ENCODE measurements around the gene PDE8A. TPM values are rescaled to one million over a fixed set of nuclear protein-coding genes. Genes with fewer than 3 reads are reported as not detected.

PDE8A gene
- total and polyA plus RNA-seq, 5 donors, result 11.5 to 24.7 (median 19.4) TPM

DNA sequence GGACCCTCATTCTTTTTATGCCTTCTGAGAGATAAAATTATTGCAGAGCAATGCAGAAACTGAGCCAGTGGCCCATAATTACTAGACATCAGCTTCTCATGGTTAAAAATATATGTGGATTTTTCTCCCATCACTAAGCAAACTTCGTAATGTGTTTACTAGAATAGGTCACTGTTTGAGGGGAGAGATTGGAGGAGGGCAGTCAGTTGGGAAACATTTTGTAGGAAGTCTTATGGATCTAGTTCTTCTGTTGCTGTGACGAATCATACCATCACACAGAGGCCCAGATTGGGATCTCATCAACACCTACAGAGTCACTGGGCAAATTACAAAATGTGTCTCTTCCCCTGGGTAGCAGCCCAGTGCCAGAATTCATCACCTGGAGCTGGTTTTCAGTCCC is 81.4 kb downstream of the PDE8A start:
- H3K27me3 ChIP-seq (ENCODE audit: control insufficient read depth, insufficient read depth), result no peaks in the 10 kb centered on the region
- H3K4me1 ChIP-seq (ENCODE audit: control insufficient read depth, insufficient read depth, low read length), result peaks cover 7% of the 10 kb centered on the region
- WGBS, result 88% methylated on average over 2 of the region's 2 CpGs
- no peak overlapping the region for H3K27ac ChIP-seq (ENCODE audit: low read length)
- ATAC-seq (no peak), DNase-seq (no peak)
- no peak overlapping the region for H3K4me3 ChIP-seq (ENCODE audit: low read length)
- no peaks in the 10 kb centered on the region for H3K9me3 ChIP-seq (ENCODE audit: control insufficient read depth, low read length)
- intact Hi-C loops (cut with DNase I), result no loop called here

DNA sequence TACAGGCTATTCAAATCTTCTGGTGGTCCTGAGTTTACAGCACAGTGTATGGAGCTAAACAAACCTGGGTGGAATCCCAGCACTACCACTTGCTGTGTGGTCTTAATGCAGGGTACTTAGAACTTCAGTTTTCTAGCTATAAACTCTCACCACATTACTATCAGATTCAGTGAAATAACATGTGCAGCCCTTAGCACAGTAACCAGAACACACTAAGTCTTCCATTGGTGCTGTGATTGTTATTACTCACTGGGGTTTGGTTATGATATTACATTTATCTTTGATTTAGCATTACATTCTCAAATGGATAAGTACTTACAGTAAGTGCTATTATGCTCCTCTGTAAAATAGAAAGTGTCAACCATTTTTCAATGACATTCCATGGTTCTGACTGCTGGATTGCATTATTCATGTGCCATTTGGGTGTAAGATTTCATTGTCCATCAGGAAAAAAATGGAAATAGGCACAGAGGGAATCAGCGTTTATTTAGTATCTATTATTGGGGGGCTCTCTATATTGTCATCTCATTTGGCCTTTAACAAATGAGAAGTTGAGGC is 81.9 kb downstream of the PDE8A start:
- Histone ChIP-seq H3K27ac (ENCODE audit: low read length) (no peak overlapping the region), H3K9me3 (ENCODE audit: control insufficient read depth, low read length) (no peaks in the 10 kb centered on the region), H3K4me3 (ENCODE audit: low read length) (no peak overlapping the region), H3K27me3 (ENCODE audit: control insufficient read depth, insufficient read depth) (no peaks in the 10 kb centered on the region), H3K4me1 (ENCODE audit: control insufficient read depth, insufficient read depth, low read length) (peaks cover 7% of the 10 kb centered on the region)
- intact Hi-C loops (cut with DNase I), result no loop called here
- no peak for DNase-seq
- no peak for ATAC-seq
- 93% methylated on average over 1 of the region's 1 CpG for WGBS

DNA sequence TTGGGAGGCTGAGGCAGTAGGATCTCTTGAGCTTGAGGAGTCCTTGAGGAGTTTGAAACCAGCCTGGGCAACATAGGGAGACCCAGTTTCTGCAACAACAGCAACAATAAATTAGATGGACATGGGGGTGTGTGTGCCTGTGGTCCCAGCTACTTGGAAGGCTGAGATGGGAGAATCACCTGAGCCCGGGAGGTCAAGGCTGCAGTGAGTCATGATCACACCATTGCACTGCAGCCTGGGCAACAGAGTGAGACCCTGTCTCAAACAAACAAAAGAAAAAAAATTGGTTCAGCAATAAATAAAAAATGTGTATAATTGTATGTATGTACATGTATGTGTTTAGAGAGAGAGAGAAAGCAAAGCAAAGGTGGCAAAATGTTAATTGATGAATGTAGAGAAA is 83.1 kb downstream of the PDE8A start:
- H3K4me3 ChIP-seq (ENCODE audit: low read length), result no peak overlapping the region
- WGBS, result 96% methylated on average over 1 of the region's 1 CpG
- no peak for ATAC-seq
- no peaks in the 10 kb centered on the region for H3K27me3 ChIP-seq (ENCODE audit: control insufficient read depth, insufficient read depth)
- DNase-seq, result no peak
- no peaks in the 10 kb centered on the region for H3K9me3 ChIP-seq (ENCODE audit: control insufficient read depth, low read length)
- intact Hi-C loops (cut with DNase I), result no loop called here
- peaks cover 7% of the 10 kb centered on the region for H3K4me1 ChIP-seq (ENCODE audit: control insufficient read depth, insufficient read depth, low read length)
- H3K27ac ChIP-seq (ENCODE audit: low read length), result no peak overlapping the region

DNA sequence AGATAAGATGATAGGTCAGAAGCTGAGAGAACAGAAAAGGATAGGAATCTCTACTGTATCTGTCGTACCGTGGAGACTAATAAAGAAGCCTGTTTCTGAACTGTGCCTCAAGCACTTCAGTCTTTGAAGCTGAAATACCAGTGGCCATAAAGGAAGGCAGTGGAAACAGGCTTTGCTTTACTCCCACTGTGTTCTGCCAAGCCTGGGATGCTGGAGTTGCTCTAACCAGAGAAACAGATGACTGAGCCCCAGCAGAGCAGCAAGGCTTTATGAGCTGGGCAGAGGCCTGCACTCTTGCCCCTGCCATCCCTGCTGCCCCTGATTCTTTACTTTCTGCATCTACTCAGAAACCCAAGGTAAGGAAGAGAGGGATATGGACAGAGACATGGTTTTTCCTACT is 89.4 kb downstream of the PDE8A start:
- DNase-seq (no peak), ATAC-seq (no peak)
- no peaks in the 10 kb centered on the region for H3K27me3 ChIP-seq (ENCODE audit: control insufficient read depth, insufficient read depth)
- intact Hi-C loops (cut with DNase I), result no loop called here
- H3K4me3 ChIP-seq (ENCODE audit: low read length), result no peak overlapping the region
- no peak overlapping the region for H3K27ac ChIP-seq (ENCODE audit: low read length)
- no peaks in the 10 kb centered on the region for H3K9me3 ChIP-seq (ENCODE audit: control insufficient read depth, low read length)
- H3K4me1 ChIP-seq (ENCODE audit: control insufficient read depth, insufficient read depth, low read length), result no peaks in the 10 kb centered on the region
- WGBS, result 83% methylated on average over 2 of the region's 2 CpGs

DNA sequence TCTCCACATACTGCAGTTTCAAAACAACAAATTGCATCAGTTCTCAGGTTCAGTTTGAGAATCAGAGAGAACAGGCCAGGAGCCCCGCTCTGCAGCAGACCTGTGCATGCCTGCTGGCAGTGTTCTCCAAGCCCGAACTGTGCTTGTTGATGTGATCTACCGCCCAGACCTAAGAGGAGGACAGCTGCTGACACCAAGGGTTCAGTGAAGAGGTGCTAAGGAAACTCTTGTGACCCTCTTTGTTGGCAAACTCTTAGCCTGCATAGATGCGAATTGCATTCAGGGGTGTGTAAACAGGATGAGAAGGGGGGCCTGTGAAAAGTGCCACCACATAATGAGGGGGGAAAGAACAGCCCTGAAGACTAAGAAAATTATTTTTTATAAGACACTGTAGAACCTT is 89.8 kb downstream of the PDE8A start:
- Histone ChIP-seq H3K27me3 (ENCODE audit: control insufficient read depth, insufficient read depth) (no peaks in the 10 kb centered on the region), H3K4me1 (ENCODE audit: control insufficient read depth, insufficient read depth, low read length) (no peaks in the 10 kb centered on the region), H3K4me3 (ENCODE audit: low read length) (no peak overlapping the region), H3K27ac (ENCODE audit: low read length) (no peak overlapping the region), H3K9me3 (ENCODE audit: control insufficient read depth, low read length) (no peaks in the 10 kb centered on the region)
- ATAC-seq, result no peak
- 89% methylated on average over 4 of the region's 4 CpGs for WGBS
- DNase-seq, result no peak
- intact Hi-C loops (cut with DNase I), result no loop called here

DNA sequence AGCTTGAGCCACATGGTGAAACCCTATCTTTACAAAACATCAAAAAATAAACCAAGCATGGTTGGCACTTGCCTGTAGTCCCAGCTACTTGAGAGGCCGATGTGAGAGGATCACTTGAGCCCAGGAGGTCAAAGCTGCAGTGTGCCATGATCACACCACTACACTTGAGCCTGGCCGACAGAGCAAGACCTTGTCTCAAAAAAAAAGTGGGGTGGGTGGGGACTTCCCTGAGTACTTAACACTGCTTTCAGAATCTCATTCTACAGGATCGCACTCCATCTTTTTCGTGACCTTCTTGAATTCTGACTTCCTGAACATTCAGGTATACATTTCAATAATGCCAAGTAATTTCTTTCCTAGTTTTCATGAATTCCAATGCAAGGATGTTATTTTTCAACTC is 91.3 kb downstream of the PDE8A start:
- no peak for DNase-seq
- Histone ChIP-seq H3K27ac (ENCODE audit: low read length) (no peak overlapping the region), H3K4me3 (ENCODE audit: low read length) (no peak overlapping the region), H3K9me3 (ENCODE audit: control insufficient read depth, low read length) (no peaks in the 10 kb centered on the region), H3K4me1 (ENCODE audit: control insufficient read depth, insufficient read depth, low read length) (no peaks in the 10 kb centered on the region), H3K27me3 (ENCODE audit: control insufficient read depth, insufficient read depth) (no peaks in the 10 kb centered on the region)
- intact Hi-C loops (cut with DNase I), result no loop called here
- ATAC-seq, result no peak
- 88% methylated on average over 4 of the region's 4 CpGs for WGBS

DNA sequence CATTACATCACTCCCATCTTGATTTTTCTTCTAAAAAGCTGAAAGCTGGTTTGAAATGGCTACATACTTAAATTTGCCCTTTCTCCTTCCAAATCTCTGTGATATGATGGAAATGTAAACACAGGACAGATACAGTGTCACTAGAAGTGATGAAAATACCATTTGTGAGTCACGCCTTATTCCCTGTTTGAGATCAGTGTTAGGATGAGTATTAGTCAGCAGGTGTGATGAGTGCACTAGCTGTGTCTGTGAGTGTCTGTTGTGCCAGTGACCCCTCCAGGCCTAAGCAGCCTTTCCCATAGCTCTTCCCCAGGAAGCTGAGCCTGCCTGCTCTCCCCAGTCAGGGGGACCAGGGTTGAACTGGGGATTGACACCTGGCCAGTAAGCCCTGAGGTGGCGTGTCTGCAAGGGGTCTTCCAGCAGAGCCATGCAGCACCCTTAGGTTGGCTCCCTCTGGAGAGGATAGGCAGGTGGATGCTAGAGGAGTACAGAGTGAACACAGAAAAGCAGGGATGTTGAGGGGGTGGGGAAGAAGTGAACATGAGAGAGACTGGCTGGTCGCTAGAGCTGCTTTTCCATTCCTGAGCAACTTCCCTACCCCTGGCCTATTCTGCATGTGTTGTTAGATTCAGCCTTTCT is 92.0 kb downstream of the PDE8A start:
- Histone ChIP-seq H3K27me3 (ENCODE audit: control insufficient read depth, insufficient read depth) (no peaks in the 10 kb centered on the region), H3K27ac (ENCODE audit: low read length) (no peak overlapping the region), H3K4me1 (ENCODE audit: control insufficient read depth, insufficient read depth, low read length) (no peaks in the 10 kb centered on the region), H3K9me3 (ENCODE audit: control insufficient read depth, low read length) (no peaks in the 10 kb centered on the region), H3K4me3 (ENCODE audit: low read length) (no peak overlapping the region)
- ATAC-seq (peak in 1 of 2 donors; percentile 26), DNase-seq (no peak)
- intact Hi-C loops (cut with DNase I), result no loop called here
- 98% methylated on average over 3 of the region's 3 CpGs for WGBS

DNA sequence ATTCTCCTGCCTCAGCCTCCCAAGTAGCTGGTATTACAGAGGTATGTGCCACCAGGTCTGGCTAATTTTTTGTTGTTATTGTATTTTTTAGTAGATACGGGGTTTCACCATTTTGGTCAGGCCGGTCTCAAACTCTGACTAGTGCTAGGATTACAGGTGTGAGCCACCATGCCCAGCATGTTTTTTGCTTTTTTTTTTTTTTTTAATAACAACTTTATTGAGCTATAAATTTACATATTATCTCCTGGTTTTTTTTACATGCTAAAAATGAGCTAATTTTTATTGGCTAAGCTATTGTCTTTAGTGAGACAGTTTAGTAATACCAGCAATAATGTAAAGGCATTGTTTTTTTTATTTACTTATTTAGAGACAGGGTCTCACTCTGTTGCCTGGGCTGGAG is 105.2 kb downstream of the PDE8A start:
- H3K4me1 ChIP-seq (ENCODE audit: control insufficient read depth, insufficient read depth, low read length), result no peaks in the 10 kb centered on the region
- WGBS, result 95% methylated on average over 2 of the region's 2 CpGs
- no peaks in the 10 kb centered on the region for H3K27me3 ChIP-seq (ENCODE audit: control insufficient read depth, insufficient read depth)
- ATAC-seq (no peak), DNase-seq (no peak)
- H3K27ac ChIP-seq (ENCODE audit: low read length), result no peak overlapping the region
- H3K4me3 ChIP-seq (ENCODE audit: low read length), result no peak overlapping the region
- H3K9me3 ChIP-seq (ENCODE audit: control insufficient read depth, low read length), result no peaks in the 10 kb centered on the region
- intact Hi-C loops (cut with DNase I), result no loop called here

DNA sequence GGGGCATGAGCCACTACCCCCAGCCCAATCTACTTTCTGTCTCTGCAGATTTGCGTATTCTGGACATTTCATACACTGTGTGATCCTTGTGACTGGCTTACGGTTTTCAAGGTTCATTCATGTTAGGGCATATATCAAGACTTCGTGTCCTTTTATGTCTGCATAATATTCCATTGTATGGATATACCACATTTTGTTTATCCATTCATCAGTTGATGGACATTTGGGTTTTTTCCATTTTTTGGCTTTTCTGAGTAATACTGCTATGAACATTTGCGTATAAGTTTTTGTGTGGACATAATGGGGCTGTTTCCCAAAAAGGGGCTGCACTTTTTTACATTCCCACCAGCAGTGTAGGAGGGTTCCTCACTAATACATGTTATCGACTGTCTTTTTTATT is 106.6 kb downstream of the PDE8A start:
- 78% methylated on average over 5 of the region's 5 CpGs for WGBS

DNA sequence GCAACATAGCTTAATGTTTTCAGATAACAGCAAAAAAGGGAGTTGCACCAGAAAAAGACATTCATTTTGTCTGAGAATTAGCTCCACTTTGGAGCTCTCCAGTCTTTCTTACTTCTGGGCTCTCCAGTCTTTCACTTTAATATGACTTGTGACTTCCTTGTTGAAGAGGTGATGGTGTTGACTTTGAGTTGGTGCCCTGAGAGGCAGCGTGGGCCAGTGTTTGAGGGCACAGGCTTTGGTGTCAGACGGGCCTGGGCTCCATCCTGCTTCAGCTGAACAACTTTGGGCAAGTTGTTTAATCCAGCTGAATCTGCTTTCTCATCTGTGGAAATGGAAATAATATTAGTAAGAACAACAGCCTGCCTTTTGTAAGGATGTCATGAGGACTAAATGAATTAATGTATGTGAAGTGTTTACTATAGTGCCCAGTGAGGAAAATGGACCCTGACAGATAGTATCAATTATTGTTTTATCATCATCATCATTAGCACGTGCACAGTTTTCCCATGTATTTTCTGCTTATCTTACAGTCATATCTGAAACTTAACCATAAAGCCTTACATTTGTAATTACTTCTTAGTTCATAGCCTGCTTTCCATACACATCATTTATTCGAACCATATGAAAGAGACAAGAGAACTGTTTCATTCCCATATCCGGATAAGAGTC is 108.4 kb downstream of the PDE8A start:
- H3K27me3 ChIP-seq (ENCODE audit: control insufficient read depth, insufficient read depth), result no peaks in the 10 kb centered on the region
- intact Hi-C loops (cut with DNase I), result no loop called here
- no peak overlapping the region for H3K27ac ChIP-seq (ENCODE audit: low read length)
- ATAC-seq, result no peak
- H3K9me3 ChIP-seq (ENCODE audit: control insufficient read depth, low read length), result no peaks in the 10 kb centered on the region
- 89% methylated on average over 5 of the region's 5 CpGs for WGBS
- no peak for DNase-seq
- no peaks in the 10 kb centered on the region for H3K4me1 ChIP-seq (ENCODE audit: control insufficient read depth, insufficient read depth, low read length)
- H3K4me3 ChIP-seq (ENCODE audit: low read length), result no peak overlapping the region

More for the DNA sequence above, 106.6 kb downstream of the PDE8A start:
- H3K27ac ChIP-seq (ENCODE audit: low read length), result no peak overlapping the region
- H3K9me3 ChIP-seq (ENCODE audit: control insufficient read depth, low read length), result no peaks in the 10 kb centered on the region
- no peak overlapping the region for H3K4me3 ChIP-seq (ENCODE audit: low read length)
- intact Hi-C loops (cut with DNase I), result no loop called here
- DNase-seq (no peak), ATAC-seq (no peak)
- no peaks in the 10 kb centered on the region for H3K27me3 ChIP-seq (ENCODE audit: control insufficient read depth, insufficient read depth)
- no peaks in the 10 kb centered on the region for H3K4me1 ChIP-seq (ENCODE audit: control insufficient read depth, insufficient read depth, low read length)

DNA sequence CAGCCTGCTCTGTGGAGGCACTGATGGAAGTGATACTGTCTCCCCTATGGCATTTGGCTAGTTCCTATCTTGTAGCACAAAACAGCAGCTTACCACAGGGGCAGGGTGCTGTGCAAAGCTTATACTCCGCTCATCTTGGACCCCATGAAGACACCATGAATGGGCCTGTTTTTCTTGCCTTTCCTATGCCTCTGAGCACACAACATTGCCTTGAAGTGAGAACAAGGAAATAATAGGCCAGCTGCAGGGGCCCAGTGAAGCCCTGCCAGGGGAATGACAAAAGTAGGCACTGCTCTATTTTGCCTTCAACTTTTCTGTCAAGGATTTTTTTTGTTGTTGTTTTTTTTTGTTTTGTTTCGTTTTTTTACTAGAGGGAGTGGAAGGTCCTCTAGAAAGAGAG is 110.3 kb downstream of the PDE8A start:
- H3K9me3 ChIP-seq (ENCODE audit: control insufficient read depth, low read length), result no peaks in the 10 kb centered on the region
- DNase-seq (no peak), ATAC-seq (no peak)
- H3K27ac ChIP-seq (ENCODE audit: low read length), result no peak overlapping the region
- 92% methylated on average over 2 of the region's 2 CpGs for WGBS
- H3K27me3 ChIP-seq (ENCODE audit: control insufficient read depth, insufficient read depth), result no peaks in the 10 kb centered on the region
- H3K4me3 ChIP-seq (ENCODE audit: low read length), result no peak overlapping the region
- intact Hi-C loops (cut with DNase I), result no loop called here
- no peaks in the 10 kb centered on the region for H3K4me1 ChIP-seq (ENCODE audit: control insufficient read depth, insufficient read depth, low read length)
